ENCODE data around the gene TRPV5. TPM values are rescaled to one million over a fixed set of nuclear protein-coding genes. Genes with fewer than 3 reads are reported as not detected.

TRPV5 gene
- total RNA-seq, 1 experiment from 2014 or later = not detected

- DNase-seq (ENCODE audit: low read depth) = peak; percentile 14
Measured at GRCh38 chr7:142908921-142909890, 24.3 kb downstream of the TRPV5 start.

- DNase-seq (ENCODE audit: low read depth) = no peak
Measured at GRCh38 chr7:142908290-142908689, 25.3 kb downstream of the TRPV5 start.

GRCh38 chr7:142906643-142907042, 26.9 kb downstream of the TRPV5 start:
- no peak for DNase-seq (ENCODE audit: low read depth)

- no peak for DNase-seq (ENCODE audit: low read depth)
Measured at GRCh38 chr7:142905759-142906158, 27.8 kb downstream of the TRPV5 start.

GRCh38 chr7:142904128-142904527, 29.4 kb downstream of the TRPV5 start:
- no peak for DNase-seq (ENCODE audit: low read depth)

GRCh38 chr7:142901426-142902259, 31.9 kb downstream of the TRPV5 start:
- no peak for DNase-seq (ENCODE audit: low read depth)

GRCh38 chr7:142899661-142900060, 33.9 kb downstream of the TRPV5 start:
- DNase-seq (ENCODE audit: low read depth) = no peak

GRCh38 chr7:142898377-142899170, 35.0 kb downstream of the TRPV5 start:
- no peak for DNase-seq (ENCODE audit: low read depth)

- DNase-seq (ENCODE audit: low read depth) = no peak
Measured at GRCh38 chr7:142897691-142898090, 35.9 kb downstream of the TRPV5 start.

- no peak for DNase-seq (ENCODE audit: low read depth)
Measured at GRCh38 chr7:142896741-142897379, 36.7 kb downstream of the TRPV5 start.

- no peak for DNase-seq (ENCODE audit: low read depth)
Measured at GRCh38 chr7:142896151-142896550, 37.4 kb downstream of the TRPV5 start.

GRCh38 chr7:142894985-142895593, 38.5 kb downstream of the TRPV5 start:
- DNase-seq (ENCODE audit: low read depth) = no peak

GRCh38 chr7:142894112-142894984, 39.2 kb downstream of the TRPV5 start:
- no peak for DNase-seq (ENCODE audit: low read depth)

GRCh38 chr7:142892951-142893350, 40.6 kb downstream of the TRPV5 start:
- no peak for DNase-seq (ENCODE audit: low read depth)

GRCh38 chr7:142891490-142892082, 42.0 kb downstream of the TRPV5 start:
- DNase-seq (ENCODE audit: low read depth) = no peak

- no peak for DNase-seq (ENCODE audit: low read depth)
Measured at GRCh38 chr7:142890874-142891485, 42.6 kb downstream of the TRPV5 start.

GRCh38 chr7:142889816-142890215, 43.7 kb downstream of the TRPV5 start:
- no peak for DNase-seq (ENCODE audit: low read depth)

GRCh38 chr7:142887282-142888015, 46.1 kb downstream of the TRPV5 start:
- no peak for DNase-seq (ENCODE audit: low read depth)

Measured in RPMI7951 (cell line).